ENCODE measurements around the gene ZNF614. TPM values are rescaled to one million over a fixed set of nuclear protein-coding genes. Genes with fewer than 3 reads are reported as not detected.

Gene ZNF614
- total and polyA plus RNA-seq, 9 of the 15 experiments (the other 6 are each of a cell fraction or from before 2014, with no cell fraction given): 4.9 to 16.3 (median 11.4) TPM

DNA sequence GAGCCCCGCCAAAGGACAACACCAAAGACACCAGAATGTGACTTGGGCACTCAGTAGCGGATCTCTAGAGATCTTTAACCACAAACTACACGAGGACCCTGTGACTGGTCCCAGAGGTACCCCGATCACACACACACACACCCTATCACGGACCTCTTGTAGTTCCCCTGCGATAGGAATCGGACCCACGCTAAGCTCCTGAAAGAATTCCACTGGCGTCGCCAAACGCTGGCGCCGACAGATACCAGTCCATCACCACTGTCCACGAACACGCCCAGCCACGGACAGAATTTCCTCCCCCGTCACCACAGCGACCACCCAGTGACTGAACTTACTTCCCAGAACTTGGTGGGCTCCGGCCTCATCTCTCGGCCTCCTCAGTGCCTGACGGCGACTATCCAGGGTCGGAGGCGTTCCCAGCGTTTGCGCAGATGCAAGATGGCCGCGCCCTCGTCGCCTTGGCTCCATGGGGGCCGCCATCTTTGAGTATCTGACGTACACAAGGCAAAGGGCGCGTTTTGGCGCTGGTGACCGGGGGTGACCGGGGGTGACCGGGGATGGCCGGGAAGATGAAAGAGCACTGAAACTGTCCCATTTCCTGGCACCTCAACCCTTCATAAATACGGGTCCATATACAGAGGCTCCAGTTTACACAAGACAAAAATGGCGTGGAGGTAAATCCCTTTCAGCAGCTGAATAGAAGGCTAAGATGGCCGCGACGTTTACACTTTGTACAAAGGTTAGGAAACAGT, 20.2 kb downstream of the ZNF614 start, which contains the start of gene ZNF615 (continued):
- TF ChIP-seq NR4A1 (CRISPR knock-in tag; IDR thresholded peaks at IDR 0.05): no peak
- peak; percentile 65; the same call in 1 of the 2 replicates for TF ChIP-seq NR4A1 (tag; IDR thresholded peaks at IDR 0.05)
- TF ChIP-seq, protein P1, sequence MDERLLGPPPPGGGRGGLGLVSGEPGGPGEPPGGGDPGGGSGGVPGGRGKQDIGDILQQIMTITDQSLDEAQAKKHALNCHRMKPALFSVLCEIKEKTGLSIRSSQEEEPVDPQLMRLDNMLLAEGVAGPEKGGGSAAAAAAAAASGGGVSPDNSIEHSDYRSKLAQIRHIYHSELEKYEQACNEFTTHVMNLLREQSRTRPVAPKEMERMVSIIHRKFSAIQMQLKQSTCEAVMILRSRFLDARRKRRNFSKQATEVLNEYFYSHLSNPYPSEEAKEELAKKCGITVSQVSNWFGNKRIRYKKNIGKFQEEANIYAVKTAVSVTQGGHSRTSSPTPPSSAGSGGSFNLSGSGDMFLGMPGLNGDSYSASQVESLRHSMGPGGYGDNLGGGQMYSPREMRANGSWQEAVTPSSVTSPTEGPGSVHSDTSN (CRISPR knock-in tag; IDR thresholded peaks at IDR 0.05; ENCODE audit: low read depth): no peak
- TF ChIP-seq, protein P1 (tag; conservative IDR thresholded peaks at IDR 0.05; ENCODE audit: low read depth): no peak
- no peak for TF ChIP-seq BRD4 (IDR thresholded peaks at IDR 0.05)
- TF ChIP-seq SIRT6 (IDR thresholded peaks at IDR 0.05; ENCODE audit: low read depth, low read length): no peak
- TF ChIP-seq, protein P2, sequence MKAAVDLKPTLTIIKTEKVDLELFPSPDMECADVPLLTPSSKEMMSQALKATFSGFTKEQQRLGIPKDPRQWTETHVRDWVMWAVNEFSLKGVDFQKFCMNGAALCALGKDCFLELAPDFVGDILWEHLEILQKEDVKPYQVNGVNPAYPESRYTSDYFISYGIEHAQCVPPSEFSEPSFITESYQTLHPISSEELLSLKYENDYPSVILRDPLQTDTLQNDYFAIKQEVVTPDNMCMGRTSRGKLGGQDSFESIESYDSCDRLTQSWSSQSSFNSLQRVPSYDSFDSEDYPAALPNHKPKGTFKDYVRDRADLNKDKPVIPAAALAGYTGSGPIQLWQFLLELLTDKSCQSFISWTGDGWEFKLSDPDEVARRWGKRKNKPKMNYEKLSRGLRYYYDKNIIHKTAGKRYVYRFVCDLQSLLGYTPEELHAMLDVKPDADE (conservative IDR thresholded peaks at IDR 0.05; ENCODE audit: control insufficient read depth, low read depth, low read length): peak; percentile 78; the same call in 1 of the 2 replicates
- TF ChIP-seq, protein P3, sequence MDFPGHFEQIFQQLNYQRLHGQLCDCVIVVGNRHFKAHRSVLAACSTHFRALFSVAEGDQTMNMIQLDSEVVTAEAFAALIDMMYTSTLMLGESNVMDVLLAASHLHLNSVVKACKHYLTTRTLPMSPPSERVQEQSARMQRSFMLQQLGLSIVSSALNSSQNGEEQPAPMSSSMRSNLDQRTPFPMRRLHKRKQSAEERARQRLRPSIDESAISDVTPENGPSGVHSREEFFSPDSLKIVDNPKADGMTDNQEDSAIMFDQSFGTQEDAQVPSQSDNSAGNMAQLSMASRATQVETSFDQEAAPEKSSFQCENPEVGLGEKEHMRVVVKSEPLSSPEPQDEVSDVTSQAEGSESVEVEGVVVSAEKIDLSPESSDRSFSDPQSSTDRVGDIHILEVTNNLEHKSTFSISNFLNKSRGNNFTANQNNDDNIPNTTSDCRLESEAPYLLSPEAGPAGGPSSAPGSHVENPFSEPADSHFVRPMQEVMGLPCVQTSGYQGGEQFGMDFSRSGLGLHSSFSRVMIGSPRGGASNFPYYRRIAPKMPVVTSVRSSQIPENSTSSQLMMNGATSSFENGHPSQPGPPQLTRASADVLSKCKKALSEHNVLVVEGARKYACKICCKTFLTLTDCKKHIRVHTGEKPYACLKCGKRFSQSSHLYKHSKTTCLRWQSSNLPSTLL (IDR thresholded peaks at IDR 0.05): no peak
- TF ChIP-seq HEY1 (CRISPR knock-in tag; IDR thresholded peaks at IDR 0.05; ENCODE audit: borderline replicate concordance): no peak
- TF ChIP-seq MCM5 (IDR thresholded peaks at IDR 0.05; ENCODE audit: low read depth): no peak
- peak; percentile 76 for TF ChIP-seq HNRNPLL (IDR thresholded peaks at IDR 0.05; ENCODE audit: low read depth, low read length, poor library complexity, severe bottlenecking)
- TF ChIP-seq POLR2B (IDR thresholded peaks at IDR 0.05; ENCODE audit: low read depth, partially characterized antibody): peak; percentile 30
- TF ChIP-seq, protein P4, sequence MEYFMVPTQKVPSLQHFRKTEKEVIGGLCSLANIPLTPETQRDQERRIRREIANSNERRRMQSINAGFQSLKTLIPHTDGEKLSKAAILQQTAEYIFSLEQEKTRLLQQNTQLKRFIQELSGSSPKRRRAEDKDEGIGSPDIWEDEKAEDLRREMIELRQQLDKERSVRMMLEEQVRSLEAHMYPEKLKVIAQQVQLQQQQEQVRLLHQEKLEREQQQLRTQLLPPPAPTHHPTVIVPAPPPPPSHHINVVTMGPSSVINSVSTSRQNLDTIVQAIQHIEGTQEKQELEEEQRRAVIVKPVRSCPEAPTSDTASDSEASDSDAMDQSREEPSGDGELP (CRISPR knock-in tag; IDR thresholded peaks at IDR 0.05; ENCODE audit: borderline replicate concordance): peak; percentile 38; the same call in 1 of the 2 replicates
- no peak for TF ChIP-seq NCOA2 (IDR thresholded peaks at IDR 0.05; ENCODE audit: partially characterized antibody in 2 of 2)
- no peak for TF ChIP-seq TCF3 (CRISPR knock-in tag; IDR thresholded peaks at IDR 0.05)
- no peak for TF ChIP-seq ZNF253 (CRISPR knock-in tag; conservative IDR thresholded peaks at IDR 0.05)
- TF ChIP-seq, protein P5, sequence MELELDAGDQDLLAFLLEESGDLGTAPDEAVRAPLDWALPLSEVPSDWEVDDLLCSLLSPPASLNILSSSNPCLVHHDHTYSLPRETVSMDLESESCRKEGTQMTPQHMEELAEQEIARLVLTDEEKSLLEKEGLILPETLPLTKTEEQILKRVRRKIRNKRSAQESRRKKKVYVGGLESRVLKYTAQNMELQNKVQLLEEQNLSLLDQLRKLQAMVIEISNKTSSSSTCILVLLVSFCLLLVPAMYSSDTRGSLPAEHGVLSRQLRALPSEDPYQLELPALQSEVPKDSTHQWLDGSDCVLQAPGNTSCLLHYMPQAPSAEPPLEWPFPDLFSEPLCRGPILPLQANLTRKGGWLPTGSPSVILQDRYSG (tag; conservative IDR thresholded peaks at IDR 0.05; ENCODE audit: low read depth): no peak

All from K562 (cell line).